GM19397 (cell line): ENCODE measurements around the gene TPRA1.

Experiments
- ATAC-seq: cut with Tn5 transposase; IDR thresholded peaks from one replicate; pipeline ENCODE4 v1.9.1; 2021; ENCODE audit warnings: mild to moderate bottlenecking, moderate library complexity; ENCODE audit not compliant: unreplicated experiment

Gene TPRA1

GRCh38 chr3:127593178-127593577 lies 2.6 kb upstream of the TPRA1 start:
- no peak for ATAC-seq

- ATAC-seq, result peak; percentile 35
These were observed 296 bp downstream of the TPRA1 start for GRCh38 chr3:127590282-127590592.

GRCh38 chr3:127589600-127590281 lies 792 bp downstream of the TPRA1 start:
- peak; percentile 14 for ATAC-seq

- no peak for ATAC-seq
These were observed 1.5 kb downstream of the TPRA1 start for GRCh38 chr3:127588806-127589577.

GRCh38 chr3:127587876-127588275 lies 2.7 kb downstream of the TPRA1 start:
- no peak for ATAC-seq

GRCh38 chr3:127585813-127586413 lies 4.6 kb downstream of the TPRA1 start:
- no peak for ATAC-seq

GRCh38 chr3:127585163-127585812 lies 5.2 kb downstream of the TPRA1 start:
- no peak for ATAC-seq

- ATAC-seq, result no peak
These were observed 5.8 kb downstream of the TPRA1 start for GRCh38 chr3:127584734-127585133.

- no peak for ATAC-seq
These were observed 10.0 kb downstream of the TPRA1 start for GRCh38 chr3:127580327-127581060.

GRCh38 chr3:127578802-127579201 lies 11.7 kb downstream of the TPRA1 start:
- no peak for ATAC-seq

GRCh38 chr3:127578168-127578567 lies 12.4 kb downstream of the TPRA1 start:
- no peak for ATAC-seq

GRCh38 chr3:127577448-127577847 lies 13.1 kb downstream of the TPRA1 start:
- ATAC-seq, result no peak

GRCh38 chr3:127574880-127575878 lies 15.4 kb downstream of the TPRA1 start:
- ATAC-seq, result peak; percentile 72

- ATAC-seq, result no peak
These were observed 16.6 kb downstream of the TPRA1 start for GRCh38 chr3:127573912-127574311.

GRCh38 chr3:127573401-127573800 lies 17.1 kb downstream of the TPRA1 start:
- no peak for ATAC-seq

GRCh38 chr3:127572735-127573134 lies 17.8 kb downstream of the TPRA1 start:
- ATAC-seq, result no peak

- ATAC-seq, result no peak
These were observed 18.3 kb downstream of the TPRA1 start for GRCh38 chr3:127572186-127572585.

- ATAC-seq, result no peak
These were observed 20.0 kb downstream of the TPRA1 start for GRCh38 chr3:127570520-127570919.

GRCh38 chr3:127569160-127569559 lies 21.4 kb downstream of the TPRA1 start:
- no peak for ATAC-seq

GRCh38 chr3:127568586-127568985 lies 21.9 kb downstream of the TPRA1 start:
- no peak for ATAC-seq
